ENCODE results near the gene FKBP2. TPM values are rescaled to one million over a fixed set of nuclear protein-coding genes. Genes with fewer than 3 reads are reported as not detected.

FKBP2 gene
- total RNA-seq, 1 donor from 2014 or later, result 54.7 TPM

DNA sequence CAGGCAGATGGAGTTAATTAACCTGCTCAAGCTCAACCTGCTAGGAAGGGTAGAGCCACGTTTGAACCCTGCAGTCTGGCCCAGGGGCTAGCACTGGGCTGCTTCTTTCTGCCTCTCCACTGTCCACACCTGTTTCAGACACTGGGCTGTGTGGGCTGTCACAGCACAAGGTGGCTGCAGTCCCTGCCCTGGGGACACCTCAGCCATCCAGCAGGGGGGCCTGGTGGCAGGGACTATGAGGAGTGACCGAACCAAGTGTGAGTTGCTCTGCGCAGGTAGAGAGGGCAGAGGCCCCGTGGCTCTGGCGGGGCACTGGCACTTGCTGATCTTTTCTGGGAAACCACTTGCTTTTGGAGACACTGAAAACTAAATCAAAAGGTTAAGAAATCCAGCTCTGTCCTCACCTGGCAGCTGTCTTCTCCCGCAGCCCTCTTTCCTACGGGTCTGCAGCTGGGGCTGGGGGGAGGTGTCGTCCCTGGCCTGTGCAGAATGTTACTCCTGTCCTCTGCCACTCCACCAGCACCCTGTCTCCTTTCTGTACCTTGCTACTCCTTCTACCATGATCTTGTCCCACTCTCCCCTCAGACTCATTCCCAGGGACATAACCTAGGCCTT, 37.8 kb downstream of the FKBP2 start:
- H3K4me1 Mint-ChIP-seq (ENCODE audit: unreplicated experiment), result peaks cover 21% of the 10 kb centered on the region
- TF ChIP-seq, protein P1, sequence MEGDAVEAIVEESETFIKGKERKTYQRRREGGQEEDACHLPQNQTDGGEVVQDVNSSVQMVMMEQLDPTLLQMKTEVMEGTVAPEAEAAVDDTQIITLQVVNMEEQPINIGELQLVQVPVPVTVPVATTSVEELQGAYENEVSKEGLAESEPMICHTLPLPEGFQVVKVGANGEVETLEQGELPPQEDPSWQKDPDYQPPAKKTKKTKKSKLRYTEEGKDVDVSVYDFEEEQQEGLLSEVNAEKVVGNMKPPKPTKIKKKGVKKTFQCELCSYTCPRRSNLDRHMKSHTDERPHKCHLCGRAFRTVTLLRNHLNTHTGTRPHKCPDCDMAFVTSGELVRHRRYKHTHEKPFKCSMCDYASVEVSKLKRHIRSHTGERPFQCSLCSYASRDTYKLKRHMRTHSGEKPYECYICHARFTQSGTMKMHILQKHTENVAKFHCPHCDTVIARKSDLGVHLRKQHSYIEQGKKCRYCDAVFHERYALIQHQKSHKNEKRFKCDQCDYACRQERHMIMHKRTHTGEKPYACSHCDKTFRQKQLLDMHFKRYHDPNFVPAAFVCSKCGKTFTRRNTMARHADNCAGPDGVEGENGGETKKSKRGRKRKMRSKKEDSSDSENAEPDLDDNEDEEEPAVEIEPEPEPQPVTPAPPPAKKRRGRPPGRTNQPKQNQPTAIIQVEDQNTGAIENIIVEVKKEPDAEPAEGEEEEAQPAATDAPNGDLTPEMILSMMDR (IDR thresholded peaks at IDR 0.05), result no peak
- H3K36me3 Mint-ChIP-seq (ENCODE audit: unreplicated experiment), result peaks cover 17% of the 10 kb centered on the region
- no peaks in the 10 kb centered on the region for H3K9me3 Mint-ChIP-seq (ENCODE audit: unreplicated experiment)
- no peak overlapping the region for H3K4me3 Mint-ChIP-seq (ENCODE audit: unreplicated experiment)
- no peak overlapping the region for H3K27ac Mint-ChIP-seq (ENCODE audit: unreplicated experiment)
- no peaks in the 10 kb centered on the region for H3K27me3 Mint-ChIP-seq (ENCODE audit: unreplicated experiment)
- DNase-seq (ENCODE audit: extremely low spot score, unreplicated experiment), result no peak

DNA sequence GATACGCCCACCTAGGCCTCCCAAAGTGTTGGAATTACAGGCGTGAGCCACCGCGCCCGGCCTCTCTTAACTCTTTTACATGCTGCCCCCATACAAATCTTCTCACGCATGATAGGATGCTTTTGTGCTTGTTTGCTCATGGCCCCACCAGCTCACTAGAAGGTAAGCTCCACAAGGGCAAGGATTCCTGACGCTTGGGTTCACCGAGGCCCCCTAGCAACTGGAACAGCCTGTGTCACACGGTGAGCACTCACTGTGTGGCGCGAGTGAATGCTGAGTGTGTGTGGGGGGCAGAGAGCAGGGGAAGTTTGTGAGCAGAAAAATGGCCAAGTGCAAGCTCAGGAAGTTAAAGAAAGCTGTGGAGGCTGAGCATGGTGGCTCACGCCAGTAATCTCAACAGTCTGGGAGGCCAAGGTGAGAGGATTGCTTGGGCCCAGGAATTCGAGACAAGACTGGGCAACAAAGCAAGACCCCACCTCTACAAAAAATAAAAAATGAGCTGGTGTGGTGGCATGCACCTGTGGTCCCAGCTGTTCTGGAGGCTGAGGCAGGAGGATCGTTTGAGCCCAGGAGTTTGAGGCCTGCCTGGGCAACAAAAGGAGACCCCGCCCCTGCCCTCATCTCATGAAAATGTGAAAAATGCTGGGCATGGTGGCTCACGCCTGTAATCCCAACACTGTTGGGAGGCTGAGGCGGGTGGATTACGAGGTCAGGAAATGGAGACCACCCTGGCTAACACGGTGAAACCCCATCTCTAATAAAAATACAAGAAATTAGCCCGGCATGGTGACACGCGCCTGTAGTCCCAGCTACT, 41.3 kb downstream of the FKBP2 start:
- TF ChIP-seq, protein P1 (IDR thresholded peaks at IDR 0.05), result no peak
- Mint-ChIP-seq H3K9me3 (ENCODE audit: unreplicated experiment) (no peaks in the 10 kb centered on the region), H3K27ac (ENCODE audit: unreplicated experiment) (no peak overlapping the region), H3K36me3 (ENCODE audit: unreplicated experiment) (peaks cover 17% of the 10 kb centered on the region), H3K27me3 (ENCODE audit: unreplicated experiment) (no peaks in the 10 kb centered on the region), H3K4me3 (ENCODE audit: unreplicated experiment) (no peak overlapping the region), H3K4me1 (ENCODE audit: unreplicated experiment) (peaks cover 24% of the 10 kb centered on the region)
- DNase-seq (ENCODE audit: extremely low spot score, unreplicated experiment), result no peak

DNA sequence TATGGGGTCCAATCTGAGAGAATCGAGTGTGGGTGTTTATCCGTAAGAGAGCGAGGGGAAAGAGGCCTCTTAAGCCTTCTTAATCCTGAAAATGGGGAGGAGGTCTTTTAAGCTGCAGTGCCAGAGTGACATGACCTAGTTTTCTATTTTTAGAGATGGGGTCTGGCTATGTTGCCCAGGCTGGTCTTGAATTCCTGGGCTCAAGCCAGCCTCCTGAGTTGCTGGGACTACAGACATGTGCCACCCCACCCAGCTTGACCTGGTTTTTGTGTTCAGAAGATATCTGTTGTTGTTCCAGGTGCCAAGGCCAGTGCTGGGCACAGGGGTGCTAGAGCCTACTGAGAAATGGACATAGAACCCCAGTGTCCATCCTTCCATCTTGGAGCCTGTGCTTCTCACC, 42.2 kb downstream of the FKBP2 start:
- peaks cover 17% of the 10 kb centered on the region for H3K36me3 Mint-ChIP-seq (ENCODE audit: unreplicated experiment)
- H3K27ac Mint-ChIP-seq (ENCODE audit: unreplicated experiment), result peak overlapping the region; percentile 40
- peak overlapping the region; percentile 80 for H3K4me3 Mint-ChIP-seq (ENCODE audit: unreplicated experiment)
- H3K27me3 Mint-ChIP-seq (ENCODE audit: unreplicated experiment), result no peaks in the 10 kb centered on the region
- H3K9me3 Mint-ChIP-seq (ENCODE audit: unreplicated experiment), result no peaks in the 10 kb centered on the region
- TF ChIP-seq, protein P1 (IDR thresholded peaks at IDR 0.05), result no peak
- H3K4me1 Mint-ChIP-seq (ENCODE audit: unreplicated experiment), result peaks cover 23% of the 10 kb centered on the region
- no peak for DNase-seq (ENCODE audit: extremely low spot score, unreplicated experiment)

DNA sequence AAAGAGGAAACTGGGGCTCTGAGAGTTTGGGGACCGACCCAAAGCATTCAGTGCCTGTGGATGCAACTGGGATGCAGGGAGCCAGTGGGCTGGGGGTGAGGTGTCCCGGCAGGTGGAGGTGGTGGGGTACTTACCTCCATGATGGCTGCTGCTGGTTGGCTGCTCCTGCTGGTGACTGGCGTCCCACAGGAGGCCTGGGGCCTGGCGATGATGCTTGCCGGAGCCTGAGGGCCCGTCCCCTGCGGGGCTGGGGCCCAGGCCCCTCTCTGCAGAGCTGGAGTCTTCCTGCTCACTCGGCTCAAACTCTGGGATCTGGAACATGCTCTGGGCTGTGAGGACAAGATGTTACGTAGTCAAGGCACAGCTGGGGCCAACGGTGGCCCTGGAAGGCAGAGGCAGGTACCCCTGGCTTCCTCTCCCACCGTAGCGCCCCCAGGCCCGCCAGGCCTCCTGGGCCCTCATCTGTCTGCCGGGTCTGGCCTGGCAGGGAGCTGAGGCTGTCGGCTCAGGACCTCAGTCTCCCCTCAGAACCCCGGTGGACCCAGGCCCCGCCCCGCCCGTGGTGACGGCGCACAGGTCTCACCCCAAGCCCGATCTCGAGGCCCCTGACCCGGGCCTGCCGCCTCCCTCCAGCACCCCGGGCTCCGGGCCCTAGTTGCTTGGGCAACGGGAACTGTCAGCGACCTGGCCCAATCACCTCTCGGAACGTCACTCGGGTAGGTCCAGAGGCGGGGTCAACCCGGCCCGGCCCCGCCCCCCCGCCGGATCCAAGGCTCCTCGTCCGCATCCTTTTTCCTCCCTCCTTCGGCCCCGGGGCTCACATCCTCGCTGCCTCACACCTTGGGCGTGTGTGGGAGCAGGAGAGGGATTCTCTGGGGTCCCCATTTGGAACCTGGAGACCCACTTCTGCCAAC, 43.4 kb downstream of the FKBP2 start, which contains the start of gene BAD:
BAD (minus strand) TSS at position 618 of the 914 bp plus-strand sequence; CDS start at position 321, 297 bp downstream.
- peaks cover 13% of the 10 kb centered on the region for H3K36me3 Mint-ChIP-seq (ENCODE audit: unreplicated experiment)
- no peaks in the 10 kb centered on the region for H3K9me3 Mint-ChIP-seq (ENCODE audit: unreplicated experiment)
- peak within 1 kb of the TSS; percentile 88 for H3K27ac Mint-ChIP-seq (ENCODE audit: unreplicated experiment)
- no peaks in the 10 kb centered on the region for H3K27me3 Mint-ChIP-seq (ENCODE audit: unreplicated experiment)
- TF ChIP-seq, protein P1 (IDR thresholded peaks at IDR 0.05), result no peak
- peak; percentile 96 for DNase-seq (ENCODE audit: extremely low spot score, unreplicated experiment)
- peak within 1 kb of the TSS; percentile 82 for H3K4me3 Mint-ChIP-seq (ENCODE audit: unreplicated experiment)
- peaks cover 23% of the 10 kb centered on the region for H3K4me1 Mint-ChIP-seq (ENCODE audit: unreplicated experiment)

All from osteocyte (in vitro differentiated cells).